GM23338 (cell line): Measurements from ENCODE around the gene RIC3. TPM values are rescaled to one million over a fixed set of nuclear protein-coding genes. Genes with fewer than 3 reads are reported as not detected.
A peak's percentile ranks its signal among the peaks of the same experiment; 100 is the strongest.

Experiments
- ATAC-seq: fragments of 200-7000 bp; cut with Tn5 transposase; 3 replicates; pipeline ENCODE4 v1.9.1; 2020
- DNase-seq: peaks from one replicate; pipeline ENCODE4 v3.0.0-alpha.2; 2015; ENCODE audit warnings: low spot score
- H2AFZ ChIP-seq: fragments of 200-600 bp; sonication (generic); 2 replicates; pipeline ENCODE4 v1.8.0; 2016; ENCODE audit warnings: antibody characterized with exemption, mild to moderate bottlenecking, moderate library complexity
- H3F3A ChIP-seq: fragments of 200-600 bp; sonication (generic); replicated peaks from 2 replicates; pipeline ENCODE4 v1.8.0; 2017; ENCODE audit warnings: antibody characterized with exemption, mixed run types, low read depth
- H3K27ac ChIP-seq: fragments of 200-600 bp; sonication (generic); 2 replicates; pipeline ENCODE4 v1.6.1; 2016; ENCODE audit warnings: low read depth
- H3K27me3 ChIP-seq: fragments of 200-600 bp; sonication (generic); 2 replicates; pipeline ENCODE4 v1.8.0; 2016; ENCODE audit warnings: mild to moderate bottlenecking, mixed run types, moderate library complexity; ENCODE audit not compliant: insufficient read depth
- H3K36me3 ChIP-seq: fragments of 200-600 bp; sonication (generic); 2 replicates; pipeline ENCODE4 v1.8.0; 2016; ENCODE audit warnings: mild to moderate bottlenecking; ENCODE audit not compliant: insufficient read depth
- H3K4me1 ChIP-seq: fragments of 200-600 bp; sonication (generic); 2 replicates; pipeline ENCODE4 v1.8.0; 2016; ENCODE audit warnings: mild to moderate bottlenecking, moderate library complexity; ENCODE audit not compliant: insufficient read depth
- H3K4me2 ChIP-seq: fragments of 200-600 bp; sonication (generic); 2 replicates; pipeline ENCODE4 v1.7.1; 2017; ENCODE audit warnings: mixed run types
- H3K4me3 ChIP-seq: fragments of 200-600 bp; sonication (generic); 2 replicates; pipeline ENCODE4 v1.6.1; 2016; ENCODE audit warnings: mixed run types
- H3K79me2 ChIP-seq: fragments of 200-600 bp; sonication (generic); replicated peaks from 2 replicates; pipeline ENCODE4 v1.8.0; 2017; ENCODE audit warnings: mild to moderate bottlenecking; ENCODE audit not compliant: insufficient read depth
- H3K9me2 ChIP-seq: fragments of 200-600 bp; sonication (generic); 2 replicates; pipeline ENCODE4 v1.8.0; 2017; ENCODE audit not compliant: insufficient read depth
- H4K20me1 ChIP-seq: fragments of 200-600 bp; sonication (generic); replicated peaks from 2 replicates; pipeline ENCODE4 v1.8.0; 2017; ENCODE audit warnings: mild to moderate bottlenecking; ENCODE audit not compliant: insufficient read depth
- H3K27ac Mint-ChIP-seq: 2 replicates; pipeline ENCODE4 v1.8.0; 2020; ENCODE audit warnings: inconsistent platforms, mild to moderate bottlenecking, moderate library complexity, mixed read lengths
- H3K27me3 Mint-ChIP-seq: 3 replicates; pipeline ENCODE4 v1.8.0; 2022; ENCODE audit warnings: low read depth, mild to moderate bottlenecking, moderate library complexity, mixed read lengths, inconsistent platforms; ENCODE audit not compliant: insufficient read depth, poor library complexity
- H3K36me3 Mint-ChIP-seq: 3 replicates; pipeline ENCODE4 v1.8.0; 2021; ENCODE audit warnings: low read depth, mild to moderate bottlenecking, inconsistent platforms, moderate library complexity, mixed read lengths
- H3K4me1 Mint-ChIP-seq: 3 replicates; pipeline ENCODE4 v1.8.0; 2020; ENCODE audit warnings: mild to moderate bottlenecking, inconsistent platforms, mixed read lengths
- H3K4me3 Mint-ChIP-seq: 3 replicates; pipeline ENCODE4 v1.8.0; 2021; ENCODE audit warnings: moderate library complexity, mild to moderate bottlenecking, inconsistent platforms, mixed read lengths
- H3K9me3 Mint-ChIP-seq: 3 replicates; pipeline ENCODE4 v1.8.0; 2020; ENCODE audit warnings: moderate library complexity, mild to moderate bottlenecking, inconsistent platforms, mixed read lengths
- CREB1 ChIP-seq: fragments of 250-450 bp; sonication (Bioruptor Pico); IDR thresholded peaks from 2 replicates; pipeline ENCODE4 v1.5.0; 2020; ENCODE audit warnings: low read depth, mild to moderate bottlenecking, moderate library complexity
- ETS1 ChIP-seq: IDR thresholded peaks from 2 replicates; pipeline ENCODE4 v1.6.1; 2016; ENCODE audit warnings: antibody characterized with exemption
- polyA plus RNA-seq: library from polyadenylated mRNA; unstranded; fragments of >200 nt; fragmentation: Nextera tagmentation; extraction: Ambion mirVana; gene quantifications from 2 replicates; pipeline ENCODE4 v1.2.1, GENCODE V29; 2016
- total RNA-seq: library from RNA; depleted of rRNA; stranded (reverse); fragments of >200 nt; shearing (Covaris generic); gene quantifications from 2 replicates; pipeline ENCODE4 v1.2.3, GENCODE V29; 2014
- TF ChIP-seq, protein P1 (sequence below): fragments of 250-450 bp; sonication (Bioruptor Pico); IDR thresholded peaks from 2 replicates; pipeline ENCODE4 v1.5.0; 2020; ENCODE audit warnings: mild to moderate bottlenecking, moderate library complexity

Gene RIC3
- total and polyA plus RNA-seq, 2 experiments from 2014 or later, result 17.8 to 21.3 TPM

DNA sequence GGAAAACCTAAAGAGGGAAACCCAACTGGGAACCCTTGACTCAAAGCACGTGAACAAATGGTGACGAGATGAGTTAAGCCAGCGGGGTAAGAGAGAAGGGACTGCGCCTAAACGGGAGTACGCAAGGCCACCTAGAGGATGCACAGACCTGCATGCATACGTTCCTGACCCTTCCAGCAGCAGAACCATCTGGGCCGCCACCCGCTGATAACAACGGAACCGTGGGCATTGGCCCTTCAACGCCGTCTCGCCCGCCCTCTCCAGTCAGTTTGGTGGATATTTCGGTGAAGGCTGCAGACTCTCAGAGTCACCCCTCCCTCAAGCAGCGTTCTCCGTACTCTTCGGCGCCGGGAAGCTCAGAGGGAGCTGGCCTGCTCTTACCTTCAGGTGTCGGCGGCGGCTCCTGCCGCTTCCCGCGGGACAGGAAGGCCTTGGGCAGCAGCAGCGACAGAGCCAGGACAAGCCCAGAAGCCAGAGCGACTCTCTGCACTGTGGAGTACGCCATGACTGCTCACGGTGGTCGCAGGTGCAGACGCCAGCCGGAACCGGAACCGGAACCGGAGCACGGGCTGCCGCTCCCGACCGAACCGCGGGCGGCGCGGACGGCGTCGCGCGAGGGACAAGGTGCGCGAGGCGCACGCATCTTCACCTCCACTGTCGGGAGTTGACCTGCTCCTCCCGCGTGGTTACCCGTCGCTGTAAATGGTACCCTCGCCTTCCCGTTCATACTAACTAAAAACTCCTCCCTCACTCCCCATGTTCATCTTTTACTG lies at the start of gene RIC3 (continued):
- TF ChIP-seq ETS1, result peak; percentile 64; the same call in 1 of the 2 replicates

GRCh38 chr11:8218409-8218808 lies 49.6 kb upstream of the RIC3 start:
- ATAC-seq (no peak), DNase-seq (no peak)
- Histone ChIP-seq H3K36me3 (no peaks in the 10 kb centered on the region), H3K27ac (no peak overlapping the region), H3K4me1 (no peaks in the 10 kb centered on the region), H2AFZ (no peak overlapping the region), H4K20me1 (no peaks in the 10 kb centered on the region), H3F3A (no peaks in the 10 kb centered on the region), H3K9me2 (no peaks in the 10 kb centered on the region), H3K79me2 (no peaks in the 10 kb centered on the region), H3K4me3 (no peak overlapping the region), H3K27me3 (no peaks in the 10 kb centered on the region), H3K4me2 (no peak overlapping the region)
- Mint-ChIP-seq H3K27ac (no peak overlapping the region), H3K4me1 (peaks cover 13% of the 10 kb centered on the region), H3K27me3 (peaks cover 7% of the 10 kb centered on the region), H3K4me3 (no peak overlapping the region), H3K36me3 (no peaks in the 10 kb centered on the region), H3K9me3 (no peaks in the 10 kb centered on the region; the same call in 2 of the 3 replicates)
- TF ChIP-seq, protein P1, sequence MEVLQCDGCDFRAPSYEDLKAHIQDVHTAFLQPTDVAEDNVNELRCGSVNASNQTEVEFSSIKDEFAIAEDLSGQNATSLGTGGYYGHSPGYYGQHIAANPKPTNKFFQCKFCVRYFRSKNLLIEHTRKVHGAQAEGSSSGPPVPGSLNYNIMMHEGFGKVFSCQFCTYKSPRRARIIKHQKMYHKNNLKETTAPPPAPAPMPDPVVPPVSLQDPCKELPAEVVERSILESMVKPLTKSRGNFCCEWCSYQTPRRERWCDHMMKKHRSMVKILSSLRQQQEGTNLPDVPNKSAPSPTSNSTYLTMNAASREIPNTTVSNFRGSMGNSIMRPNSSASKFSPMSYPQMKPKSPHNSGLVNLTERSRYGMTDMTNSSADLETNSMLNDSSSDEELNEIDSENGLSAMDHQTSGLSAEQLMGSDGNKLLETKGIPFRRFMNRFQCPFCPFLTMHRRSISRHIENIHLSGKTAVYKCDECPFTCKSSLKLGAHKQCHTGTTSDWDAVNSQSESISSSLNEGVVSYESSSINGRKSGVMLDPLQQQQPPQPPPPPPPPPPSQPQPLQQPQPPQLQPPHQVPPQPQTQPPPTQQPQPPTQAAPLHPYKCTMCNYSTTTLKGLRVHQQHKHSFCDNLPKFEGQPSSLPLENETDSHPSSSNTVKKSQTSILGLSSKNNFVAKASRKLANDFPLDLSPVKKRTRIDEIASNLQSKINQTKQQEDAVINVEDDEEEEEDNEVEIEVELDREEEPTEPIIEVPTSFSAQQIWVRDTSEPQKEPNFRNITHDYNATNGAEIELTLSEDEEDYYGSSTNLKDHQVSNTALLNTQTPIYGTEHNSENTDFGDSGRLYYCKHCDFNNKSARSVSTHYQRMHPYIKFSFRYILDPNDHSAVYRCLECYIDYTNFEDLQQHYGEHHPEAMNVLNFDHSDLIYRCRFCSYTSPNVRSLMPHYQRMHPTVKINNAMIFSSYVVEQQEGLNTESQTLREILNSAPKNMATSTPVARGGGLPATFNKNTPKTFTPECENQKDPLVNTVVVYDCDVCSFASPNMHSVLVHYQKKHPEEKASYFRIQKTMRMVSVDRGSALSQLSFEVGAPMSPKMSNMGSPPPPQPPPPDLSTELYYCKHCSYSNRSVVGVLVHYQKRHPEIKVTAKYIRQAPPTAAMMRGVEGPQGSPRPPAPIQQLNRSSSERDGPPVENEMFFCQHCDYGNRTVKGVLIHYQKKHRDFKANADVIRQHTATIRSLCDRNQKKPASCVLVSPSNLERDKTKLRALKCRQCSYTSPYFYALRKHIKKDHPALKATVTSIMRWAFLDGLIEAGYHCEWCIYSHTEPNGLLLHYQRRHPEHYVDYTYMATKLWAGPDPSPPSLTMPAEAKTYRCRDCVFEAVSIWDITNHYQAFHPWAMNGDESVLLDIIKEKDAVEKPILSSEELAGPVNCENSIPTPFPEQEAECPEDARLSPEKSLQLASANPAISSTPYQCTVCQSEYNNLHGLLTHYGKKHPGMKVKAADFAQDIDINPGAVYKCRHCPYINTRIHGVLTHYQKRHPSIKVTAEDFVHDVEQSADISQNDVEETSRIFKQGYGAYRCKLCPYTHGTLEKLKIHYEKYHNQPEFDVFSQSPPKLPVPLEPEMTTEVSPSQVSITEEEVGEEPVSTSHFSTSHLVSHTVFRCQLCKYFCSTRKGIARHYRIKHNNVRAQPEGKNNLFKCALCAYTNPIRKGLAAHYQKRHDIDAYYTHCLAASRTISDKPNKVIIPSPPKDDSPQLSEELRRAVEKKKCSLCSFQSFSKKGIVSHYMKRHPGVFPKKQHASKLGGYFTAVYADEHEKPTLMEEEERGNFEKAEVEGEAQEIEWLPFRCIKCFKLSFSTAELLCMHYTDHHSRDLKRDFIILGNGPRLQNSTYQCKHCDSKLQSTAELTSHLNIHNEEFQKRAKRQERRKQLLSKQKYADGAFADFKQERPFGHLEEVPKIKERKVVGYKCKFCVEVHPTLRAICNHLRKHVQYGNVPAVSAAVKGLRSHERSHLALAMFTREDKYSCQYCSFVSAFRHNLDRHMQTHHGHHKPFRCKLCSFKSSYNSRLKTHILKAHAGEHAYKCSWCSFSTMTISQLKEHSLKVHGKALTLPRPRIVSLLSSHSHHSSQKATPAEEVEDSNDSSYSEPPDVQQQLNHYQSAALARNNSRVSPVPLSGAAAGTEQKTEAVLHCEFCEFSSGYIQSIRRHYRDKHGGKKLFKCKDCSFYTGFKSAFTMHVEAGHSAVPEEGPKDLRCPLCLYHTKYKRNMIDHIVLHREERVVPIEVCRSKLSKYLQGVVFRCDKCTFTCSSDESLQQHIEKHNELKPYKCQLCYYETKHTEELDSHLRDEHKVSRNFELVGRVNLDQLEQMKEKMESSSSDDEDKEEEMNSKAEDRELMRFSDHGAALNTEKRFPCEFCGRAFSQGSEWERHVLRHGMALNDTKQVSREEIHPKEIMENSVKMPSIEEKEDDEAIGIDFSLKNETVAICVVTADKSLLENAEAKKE (CRISPR knock-in tag), result no peak
- TF ChIP-seq CREB1 (CRISPR knock-in tag) (no peak), ETS1 (no peak)
